Mesendoderm (in vitro differentiated cells): ENCODE results near the gene DLG2.

ENCODE experiments used
- DNase-seq: peaks from one replicate; pipeline ENCODE4 v3.0.0; 2013
- H2AK5ac ChIP-seq: 2 replicates; pipeline ENCODE4 v1.6.1; 2013; ENCODE audit warnings: low read length, inconsistent platforms
- H2BK120ac ChIP-seq: 2 replicates; pipeline ENCODE4 v1.6.1; 2013; ENCODE audit warnings: low read depth, mild to moderate bottlenecking, low read length, moderate library complexity, mixed read lengths
- H2BK15ac ChIP-seq: replicated peaks from 2 replicates; pipeline ENCODE4 v1.6.1; 2013; ENCODE audit warnings: low read depth, mild to moderate bottlenecking, moderate library complexity
- H2BK5ac ChIP-seq: 2 replicates; pipeline ENCODE4 v1.6.1; 2013; ENCODE audit warnings: low read length, inconsistent platforms
- H3K18ac ChIP-seq: 2 replicates; pipeline ENCODE4 v1.6.1; 2013; ENCODE audit warnings: mild to moderate bottlenecking, low read length, mixed read lengths
- H3K23ac ChIP-seq: one replicate; pipeline ENCODE4 v1.6.1; 2013; ENCODE audit warnings: low read length
- H3K27ac ChIP-seq: 2 replicates; pipeline ENCODE4 v1.5.1; 2013; ENCODE audit warnings: low read depth, mild to moderate bottlenecking, inconsistent platforms, low read length, moderate library complexity
- H3K27me3 ChIP-seq: 2 replicates; pipeline ENCODE4 v1.6.1; 2013; ENCODE audit warnings: low read length, control low read depth, mild to moderate bottlenecking, inconsistent platforms; ENCODE audit not compliant: insufficient read depth, poor library complexity
- H3K36me3 ChIP-seq: 2 replicates; pipeline ENCODE4 v1.6.1; 2013; ENCODE audit warnings: low read length, inconsistent platforms; ENCODE audit not compliant: control insufficient read depth, insufficient read depth
- H3K4ac ChIP-seq: one replicate; pipeline ENCODE4 v1.6.1; 2013; ENCODE audit warnings: low read depth, mild to moderate bottlenecking, low read length, moderate library complexity
- H3K4me1 ChIP-seq: 2 replicates; pipeline ENCODE4 v1.6.1; 2013; ENCODE audit warnings: low read depth, low read length, inconsistent platforms; ENCODE audit not compliant: control insufficient read depth
- H3K4me2 ChIP-seq: 2 replicates; pipeline ENCODE4 v1.6.1; 2013; ENCODE audit warnings: low read length
- H3K4me3 ChIP-seq: 2 replicates; pipeline ENCODE4 v1.5.1; 2013; ENCODE audit warnings: mild to moderate bottlenecking, low read length
- H3K56ac ChIP-seq: one replicate; pipeline ENCODE4 v1.6.1; 2013; ENCODE audit warnings: low read length
- H3K79me1 ChIP-seq: 2 replicates; pipeline ENCODE4 v1.6.1; 2013; ENCODE audit warnings: low read length, inconsistent platforms
- H3K79me2 ChIP-seq: 2 replicates; pipeline ENCODE4 v1.6.1; 2013; ENCODE audit warnings: mild to moderate bottlenecking, low read length; ENCODE audit not compliant: control insufficient read depth, insufficient read depth
- H3K9ac ChIP-seq: 2 replicates; pipeline ENCODE4 v1.6.1; 2013; ENCODE audit warnings: low read length, inconsistent platforms
- H4K5ac ChIP-seq: one replicate; pipeline ENCODE4 v1.6.1; 2013; ENCODE audit warnings: low read length
- H4K8ac ChIP-seq: one replicate; pipeline ENCODE4 v1.6.1; 2013; ENCODE audit warnings: low read depth, mild to moderate bottlenecking, control low read depth, low read length, moderate library complexity
- WGBS: extraction: QIAGEN DNeasy Blood & Tissue Kit; methylation state at CpG from one replicate; pipeline ENCODE4 v1.1.7; 2013; ENCODE audit warnings: low lambda C conversion rate, missing lambda C conversion rate; ENCODE audit not compliant: insufficient coverage; ENCODE audit errors: extremely low coverage; 5-methylcytosine and 5-hydroxymethylcytosine counted together

DLG2 gene

GRCh38 chr11:83639995-83640758 lies 1987.0 kb downstream of the DLG2 start:
- DNase-seq = no peak
- H3K9ac ChIP-seq = no peak overlapping the region
- no peak overlapping the region for H2BK120ac ChIP-seq
- no peak overlapping the region for H2BK5ac ChIP-seq
- no peak overlapping the region for H3K4ac ChIP-seq
- H3K4me1 ChIP-seq = no peaks in the 10 kb centered on the region
- no peak overlapping the region for H3K27ac ChIP-seq
- H3K56ac ChIP-seq = no peak overlapping the region
- WGBS = no CpG with 5 or more reads among the region's 5 CpGs
- H3K79me1 ChIP-seq = no peaks in the 10 kb centered on the region
- no peak overlapping the region for H4K5ac ChIP-seq
- no peak overlapping the region for H2BK15ac ChIP-seq
- no peaks in the 10 kb centered on the region for H3K27me3 ChIP-seq
- no peak overlapping the region for H3K4me2 ChIP-seq
- H4K8ac ChIP-seq = no peak overlapping the region
- no peaks in the 10 kb centered on the region for H3K36me3 ChIP-seq
- H3K18ac ChIP-seq = no peak overlapping the region
- H3K23ac ChIP-seq = no peak overlapping the region
- H3K79me2 ChIP-seq = no peaks in the 10 kb centered on the region
- no peak overlapping the region for H3K4me3 ChIP-seq
- H2AK5ac ChIP-seq = no peak overlapping the region

- WGBS = no CpG with 5 or more reads among the region's 3 CpGs
Observed at GRCh38 chr11:83635166-83635565, 1992.0 kb downstream of the DLG2 start.

DNA sequence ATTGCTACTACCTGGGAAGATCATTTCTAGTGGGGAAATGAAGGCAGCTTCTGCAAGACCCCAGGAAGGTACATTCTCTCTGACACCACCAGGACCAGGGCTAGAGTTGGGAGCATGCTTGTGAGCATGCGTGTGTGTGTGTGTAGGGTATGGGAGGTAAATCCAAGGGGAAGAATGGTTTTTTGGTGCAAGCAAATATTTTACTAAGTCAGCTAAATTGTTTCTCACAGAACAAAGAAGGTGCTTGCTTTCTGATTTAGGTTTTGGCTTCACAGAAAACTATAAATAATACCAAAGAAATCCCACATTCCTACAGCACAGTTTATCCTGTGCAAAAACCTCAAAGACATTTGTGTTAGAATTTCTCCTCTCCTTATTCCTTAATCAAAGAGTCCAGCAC lies 1996.9 kb downstream of the DLG2 start:
- Histone ChIP-seq H2AK5ac (no peak overlapping the region), H4K8ac (peak overlapping the region; percentile 13), H2BK120ac (no peak overlapping the region), H3K23ac (no peak overlapping the region), H4K5ac (no peak overlapping the region), H3K4ac (no peak overlapping the region), H3K9ac (no peak overlapping the region), H3K56ac (no peak overlapping the region), H3K27me3 (no peaks in the 10 kb centered on the region), H3K4me2 (no peak overlapping the region), H3K79me1 (no peaks in the 10 kb centered on the region), H2BK15ac (no peak overlapping the region), H3K36me3 (no peaks in the 10 kb centered on the region), H3K27ac (no peak overlapping the region), H3K79me2 (no peaks in the 10 kb centered on the region), H3K4me1 (no peaks in the 10 kb centered on the region), H2BK5ac (no peak overlapping the region), H3K18ac (no peak overlapping the region), H3K4me3 (no peak overlapping the region)
- WGBS = no CpG with 5 or more reads among the region's 1 CpG
- no peak for DNase-seq

More at GRCh38 chr11:83635166-83635565, 1992.0 kb downstream of the DLG2 start:
- Histone ChIP-seq H3K9ac (no peak overlapping the region), H3K4me2 (no peak overlapping the region), H3K79me1 (no peaks in the 10 kb centered on the region), H3K27me3 (no peaks in the 10 kb centered on the region), H3K4me3 (no peak overlapping the region), H3K79me2 (no peaks in the 10 kb centered on the region), H3K27ac (no peak overlapping the region), H2BK15ac (peak overlapping the region; percentile 36), H3K56ac (no peak overlapping the region), H2BK5ac (no peak overlapping the region), H3K4me1 (no peaks in the 10 kb centered on the region), H4K5ac (no peak overlapping the region), H3K4ac (no peak overlapping the region), H3K23ac (no peak overlapping the region), H4K8ac (no peak overlapping the region), H3K18ac (no peak overlapping the region), H2BK120ac (no peak overlapping the region), H2AK5ac (no peak overlapping the region), H3K36me3 (no peaks in the 10 kb centered on the region)
- no peak for DNase-seq

DNA sequence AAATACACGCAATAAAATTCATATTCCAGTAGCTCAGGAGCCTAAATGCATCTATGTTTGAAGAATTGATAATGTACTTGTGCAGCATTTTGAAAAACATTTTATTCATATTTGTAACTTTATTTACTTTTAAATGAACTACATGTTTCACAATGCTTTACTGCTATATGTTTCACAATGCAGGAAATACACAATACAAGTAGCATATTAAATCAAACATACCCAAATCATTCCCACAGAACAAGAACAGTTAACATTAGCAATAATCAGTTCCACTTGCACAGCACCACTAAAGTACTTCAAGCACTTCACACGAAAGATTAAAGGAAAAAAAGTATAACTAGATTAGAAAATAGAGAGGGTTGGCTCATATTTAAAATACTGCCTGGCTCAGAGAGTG lies 1997.4 kb downstream of the DLG2 start:
- H3K36me3 ChIP-seq = no peaks in the 10 kb centered on the region
- no peaks in the 10 kb centered on the region for H3K79me1 ChIP-seq
- no peak overlapping the region for H4K8ac ChIP-seq
- no peak overlapping the region for H3K9ac ChIP-seq
- no peak overlapping the region for H3K27ac ChIP-seq
- H2BK15ac ChIP-seq = no peak overlapping the region
- H3K4ac ChIP-seq = no peak overlapping the region
- WGBS = no CpG with 5 or more reads among the region's 2 CpGs
- no peak overlapping the region for H3K18ac ChIP-seq
- no peak for DNase-seq
- no peak overlapping the region for H3K23ac ChIP-seq
- no peak overlapping the region for H2BK120ac ChIP-seq
- H3K79me2 ChIP-seq = no peaks in the 10 kb centered on the region
- no peak overlapping the region for H3K4me2 ChIP-seq
- no peak overlapping the region for H3K4me3 ChIP-seq
- H2AK5ac ChIP-seq = no peak overlapping the region
- no peak overlapping the region for H2BK5ac ChIP-seq
- H4K5ac ChIP-seq = no peak overlapping the region
- no peaks in the 10 kb centered on the region for H3K27me3 ChIP-seq
- H3K56ac ChIP-seq = no peak overlapping the region
- H3K4me1 ChIP-seq = no peaks in the 10 kb centered on the region

- H3K79me1 ChIP-seq = no peaks in the 10 kb centered on the region
- H3K23ac ChIP-seq = no peak overlapping the region
- no CpG with 5 or more reads among the region's 5 CpGs for WGBS
Observed at GRCh38 chr11:83628622-83629355, 1998.4 kb downstream of the DLG2 start.

More at GRCh38 chr11:83628622-83629355, 1998.4 kb downstream of the DLG2 start:
- no peaks in the 10 kb centered on the region for H3K36me3 ChIP-seq
- H3K79me2 ChIP-seq = no peaks in the 10 kb centered on the region
- no peak overlapping the region for H3K4me2 ChIP-seq
- H3K27ac ChIP-seq = no peak overlapping the region
- H2AK5ac ChIP-seq = no peak overlapping the region
- no peak overlapping the region for H3K4me3 ChIP-seq
- no peak overlapping the region for H2BK15ac ChIP-seq
- no peaks in the 10 kb centered on the region for H3K4me1 ChIP-seq
- DNase-seq = no peak
- H3K56ac ChIP-seq = no peak overlapping the region
- no peak overlapping the region for H3K18ac ChIP-seq
- H3K27me3 ChIP-seq = no peaks in the 10 kb centered on the region
- H3K4ac ChIP-seq = no peak overlapping the region
- no peak overlapping the region for H4K5ac ChIP-seq
- no peak overlapping the region for H3K9ac ChIP-seq
- no peak overlapping the region for H2BK5ac ChIP-seq
- H2BK120ac ChIP-seq = no peak overlapping the region
- H4K8ac ChIP-seq = no peak overlapping the region
